ENCODE data around the gene PPP1R14C. TPM values are rescaled to one million over a fixed set of nuclear protein-coding genes. Genes with fewer than 3 reads are reported as not detected.
"Not testable (repeated sequence)": the region's sequence is repeated elsewhere in the genome, so short reads cannot be mapped to it uniquely, and the experiment has no call there.

Gene PPP1R14C
- total RNA-seq, 2 experiments from 2014 or later = not detected

DNA sequence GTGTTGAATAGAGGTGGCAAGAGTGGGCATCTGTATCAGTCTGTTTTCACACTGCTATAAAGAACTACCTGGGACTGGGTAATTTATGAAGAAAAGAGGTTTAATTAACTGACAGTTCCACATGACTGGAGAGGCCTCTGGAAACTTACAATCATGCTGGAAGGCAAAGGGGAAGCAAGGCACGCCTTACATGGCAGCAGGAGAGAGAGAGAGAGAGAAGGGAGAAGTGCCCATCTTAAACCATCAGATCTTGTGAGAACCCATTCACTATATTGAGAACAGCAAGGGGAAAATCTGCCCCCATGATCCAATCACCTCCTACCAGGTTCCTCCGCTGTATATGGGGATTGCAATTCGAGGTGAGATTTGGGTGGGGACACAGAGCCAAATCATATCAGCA is 18.6 kb upstream of the PPP1R14C start:
- no peak overlapping the region for H3K27ac Mint-ChIP-seq
- no peaks in the 10 kb centered on the region for H3K36me3 Mint-ChIP-seq
- no peak overlapping the region for H3K4me3 Mint-ChIP-seq
- no peaks in the 10 kb centered on the region for H3K9me3 Mint-ChIP-seq
- ATAC-seq (ENCODE audit: low read depth) = no peak
- POLR2A ChIA-PET = no interaction called here
- H3K27me3 Mint-ChIP-seq = peaks cover 38% of the 10 kb centered on the region
- peaks cover 15% of the 10 kb centered on the region for H3K4me1 Mint-ChIP-seq
- DNase-seq = no peak

DNA sequence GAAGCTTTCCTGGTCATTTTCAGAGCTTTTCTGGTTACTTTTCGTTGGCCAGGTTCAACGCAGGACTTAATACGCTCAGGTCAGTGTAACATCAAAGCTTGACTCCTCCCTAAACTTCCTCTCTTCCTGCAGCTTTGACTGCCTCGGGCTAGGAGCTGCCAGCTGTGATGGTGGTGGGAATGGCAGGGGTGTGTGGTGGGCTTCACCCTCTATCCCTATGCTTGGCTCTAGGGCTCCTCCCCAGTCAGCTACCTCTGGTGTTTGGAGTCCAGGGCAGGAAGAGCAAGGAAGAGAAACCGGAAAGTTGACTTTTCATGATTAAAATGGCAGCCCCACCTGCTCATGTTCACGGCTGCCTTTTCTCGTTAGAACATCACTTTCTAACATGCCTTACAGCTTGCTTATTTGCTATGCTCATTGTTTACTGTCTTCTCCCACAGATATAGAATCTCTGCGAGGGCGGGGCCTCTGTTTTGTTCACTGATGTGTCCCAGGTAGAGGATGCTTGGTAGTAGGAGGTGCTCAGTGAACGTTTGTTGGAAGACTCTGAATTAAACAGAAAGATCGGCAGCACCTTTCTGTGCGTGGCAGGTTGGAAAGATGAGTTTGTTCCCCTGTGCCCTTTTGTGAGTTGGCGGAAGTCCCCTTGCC is 16.1 kb upstream of the PPP1R14C start:
- peaks cover 9% of the 10 kb centered on the region for H3K4me1 Mint-ChIP-seq
- DNase-seq (no peak), ATAC-seq (ENCODE audit: low read depth) (no peak)
- peaks cover 24% of the 10 kb centered on the region for H3K27me3 Mint-ChIP-seq
- H3K36me3 Mint-ChIP-seq = no peaks in the 10 kb centered on the region
- no peaks in the 10 kb centered on the region for H3K9me3 Mint-ChIP-seq
- no peak overlapping the region for H3K4me3 Mint-ChIP-seq
- POLR2A ChIA-PET = no interaction called here
- H3K27ac Mint-ChIP-seq = no peak overlapping the region

DNA sequence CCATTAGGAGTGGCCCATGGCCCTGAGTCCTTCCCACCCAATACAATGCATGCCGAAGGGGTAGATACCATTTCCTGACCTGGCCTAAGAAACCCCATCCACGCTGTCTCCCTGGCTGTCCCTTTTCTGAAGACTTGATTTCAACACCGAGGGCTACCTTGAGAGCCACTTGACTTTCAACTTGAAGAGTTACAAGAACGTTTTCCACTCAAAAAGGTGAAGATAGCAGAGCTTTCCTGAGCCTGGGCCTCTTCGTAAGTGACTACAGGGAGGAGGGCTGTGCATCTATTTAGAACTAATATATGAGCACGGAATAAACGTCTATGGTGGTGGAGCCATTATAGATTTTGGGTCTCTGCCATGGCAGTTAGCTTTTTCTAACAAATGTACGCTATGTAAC is 14.4 kb upstream of the PPP1R14C start:
- Mint-ChIP-seq H3K4me1 (peaks cover 8% of the 10 kb centered on the region), H3K27ac (no peak overlapping the region), H3K9me3 (no peaks in the 10 kb centered on the region), H3K36me3 (no peaks in the 10 kb centered on the region), H3K4me3 (no peak overlapping the region), H3K27me3 (peaks cover 13% of the 10 kb centered on the region)
- no peak for ATAC-seq (ENCODE audit: low read depth)
- POLR2A ChIA-PET = no interaction called here
- DNase-seq = no peak

DNA sequence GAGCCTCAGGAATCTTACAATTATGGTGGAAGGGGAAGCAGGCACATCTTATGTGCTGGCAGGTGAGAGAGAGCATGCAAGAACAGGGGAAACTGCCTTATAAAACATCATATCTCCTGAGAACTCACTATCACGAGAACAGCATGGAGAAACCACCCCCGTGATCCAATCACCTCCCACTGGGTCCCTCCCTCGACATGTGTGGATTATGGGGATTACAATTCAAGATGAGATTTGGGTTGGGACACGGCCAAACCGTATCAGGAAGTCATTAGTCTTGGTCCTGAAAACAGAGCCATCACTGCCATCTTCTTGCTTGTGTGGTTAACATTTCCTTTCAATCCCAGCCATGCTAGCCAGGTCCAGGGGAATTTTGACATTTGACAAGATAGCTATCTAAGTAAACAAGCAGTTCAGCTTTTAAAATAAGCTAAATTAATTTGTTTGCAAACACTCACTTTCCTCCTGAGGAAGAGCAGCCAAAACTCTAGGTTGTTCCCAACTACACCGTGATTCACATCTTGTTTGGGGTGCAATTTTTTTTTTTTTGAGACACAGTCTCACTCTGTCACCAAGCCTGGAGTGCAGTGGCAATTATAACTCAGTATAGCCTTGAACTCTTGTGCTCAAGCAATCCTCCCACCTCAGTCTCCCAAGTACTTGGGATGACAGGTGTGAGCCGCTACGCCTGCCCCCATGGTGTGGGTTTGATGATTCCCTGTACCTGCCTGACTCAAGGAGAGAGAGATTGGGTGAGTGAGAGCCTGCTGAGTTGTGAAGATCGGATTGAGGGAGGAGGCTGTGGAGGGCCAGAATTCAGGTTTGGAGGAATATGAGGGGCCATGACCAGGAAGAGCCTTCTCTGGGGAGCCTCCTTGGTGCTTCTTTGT is 13.0 kb upstream of the PPP1R14C start:
- Mint-ChIP-seq H3K4me3 (no peak overlapping the region), H3K4me1 (no peaks in the 10 kb centered on the region), H3K27ac (no peak overlapping the region), H3K9me3 (no peaks in the 10 kb centered on the region), H3K27me3 (peaks cover 4% of the 10 kb centered on the region), H3K36me3 (no peaks in the 10 kb centered on the region)
- no peak for ATAC-seq (ENCODE audit: low read depth)
- DNase-seq = no peak
- POLR2A ChIA-PET = no interaction called here

DNA sequence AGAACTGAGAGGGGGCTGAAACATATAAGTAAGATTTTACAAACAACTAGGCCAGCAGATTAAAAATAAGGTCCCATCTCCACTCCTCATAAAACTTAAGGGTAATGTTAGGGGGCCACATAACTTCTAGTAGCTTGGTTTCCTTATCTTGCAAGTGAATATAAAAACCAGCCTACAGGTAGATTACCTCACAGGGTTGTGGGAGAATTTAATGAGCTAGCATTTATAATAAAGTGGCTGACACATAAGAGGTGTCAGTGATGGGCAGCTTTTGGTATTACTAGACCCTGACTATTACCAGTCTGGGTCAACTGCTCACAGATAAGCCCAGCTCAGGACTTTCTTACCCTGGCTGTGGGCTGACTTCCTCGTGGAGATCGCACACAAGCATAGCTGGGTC is 9.2 kb upstream of the PPP1R14C start:
- no peaks in the 10 kb centered on the region for H3K4me1 Mint-ChIP-seq
- POLR2A ChIA-PET = no interaction called here
- no peaks in the 10 kb centered on the region for H3K36me3 Mint-ChIP-seq
- no peak for DNase-seq
- peaks cover 2% of the 10 kb centered on the region for H3K9me3 Mint-ChIP-seq
- no peak overlapping the region for H3K4me3 Mint-ChIP-seq
- H3K27me3 Mint-ChIP-seq = peaks cover 20% of the 10 kb centered on the region
- no peak for ATAC-seq (ENCODE audit: low read depth)
- H3K27ac Mint-ChIP-seq = no peak overlapping the region

DNA sequence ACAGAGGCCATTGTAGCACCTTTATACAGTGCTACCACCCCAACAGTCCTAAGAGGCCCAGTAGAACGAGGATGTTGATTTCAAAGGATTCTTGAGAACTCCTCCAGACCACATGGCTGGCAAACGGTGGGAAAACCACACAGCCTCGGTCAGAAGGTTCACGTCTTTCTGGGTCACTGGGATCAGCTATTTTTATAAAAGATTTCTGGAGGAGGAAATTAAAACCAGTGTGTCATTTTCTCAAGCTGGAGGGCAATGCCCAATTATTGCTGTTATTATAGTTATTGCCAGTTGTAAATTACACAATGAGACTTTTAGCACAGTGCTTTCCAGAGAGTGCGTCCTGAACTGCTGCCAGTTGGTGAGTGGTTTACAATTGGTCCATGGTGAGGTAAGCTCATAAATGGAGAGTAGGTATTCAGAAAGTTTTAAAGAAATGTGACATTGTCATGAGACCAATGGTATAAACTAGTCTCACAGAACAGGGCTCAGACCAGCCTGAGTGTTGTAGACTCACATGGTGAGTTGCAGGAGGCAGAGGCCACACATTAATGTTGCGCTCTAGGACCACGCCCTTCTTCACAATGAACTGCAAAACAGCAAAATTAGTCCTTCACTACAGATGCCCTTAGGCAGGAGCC is 8.4 kb upstream of the PPP1R14C start:
- DNase-seq (no peak), ATAC-seq (ENCODE audit: low read depth) (no peak)
- H3K4me3 Mint-ChIP-seq = no peak overlapping the region
- no peaks in the 10 kb centered on the region for H3K36me3 Mint-ChIP-seq
- H3K9me3 Mint-ChIP-seq = peaks cover 2% of the 10 kb centered on the region
- no peaks in the 10 kb centered on the region for H3K4me1 Mint-ChIP-seq
- POLR2A ChIA-PET = no interaction called here
- H3K27me3 Mint-ChIP-seq = peaks cover 22% of the 10 kb centered on the region
- H3K27ac Mint-ChIP-seq = no peak overlapping the region

DNA sequence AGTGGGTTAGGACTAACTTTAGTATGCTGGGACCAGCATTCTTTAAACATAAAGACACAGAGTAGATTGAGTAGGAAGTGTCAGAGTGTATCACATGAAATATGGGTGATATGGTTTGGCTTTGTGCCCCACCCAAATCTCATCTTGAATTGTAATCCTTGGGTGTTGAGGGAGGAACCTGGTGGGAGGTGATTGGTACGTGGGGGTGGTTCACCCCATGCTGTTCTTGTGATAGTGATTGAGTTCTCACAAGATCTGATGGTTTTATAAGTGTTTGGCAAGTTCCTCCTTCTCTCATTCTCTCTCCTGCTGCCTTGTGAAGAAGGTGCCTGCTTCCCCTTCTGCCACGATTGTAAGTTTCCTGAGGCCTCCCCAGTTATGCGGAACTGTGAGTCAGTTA is 5.1 kb upstream of the PPP1R14C start:
- DNase-seq; ATAC-seq (ENCODE audit: low read depth); H3K27ac Mint-ChIP-seq; H3K9me3 Mint-ChIP-seq; H3K36me3 Mint-ChIP-seq; H3K4me3 Mint-ChIP-seq; H3K4me1 Mint-ChIP-seq; POLR2A ChIA-PET: not testable (repeated sequence)
- peaks cover 46% of the 10 kb centered on the region for H3K27me3 Mint-ChIP-seq

DNA sequence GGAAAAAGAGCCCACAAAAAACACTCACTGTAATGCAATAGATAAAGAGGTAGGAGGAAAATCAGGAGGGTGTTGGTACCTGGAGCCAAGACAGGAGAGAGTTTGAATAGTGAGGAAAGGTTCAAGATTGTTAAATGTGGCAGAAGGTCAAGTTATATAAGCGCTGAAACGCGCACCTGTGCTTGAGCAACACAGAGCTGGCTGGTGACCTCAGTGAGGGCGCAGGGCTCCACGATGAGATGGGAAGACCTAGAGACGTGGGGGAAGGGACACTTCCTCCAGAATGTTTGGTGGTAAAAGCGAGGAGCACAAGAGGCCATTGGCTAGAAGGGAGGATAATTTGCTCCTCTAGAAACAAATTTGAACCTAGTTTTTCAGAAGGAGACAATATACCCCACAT is 4.2 kb upstream of the PPP1R14C start:
- Mint-ChIP-seq H3K27ac (no peak overlapping the region), H3K9me3 (peaks cover 2% of the 10 kb centered on the region), H3K4me1 (peaks cover 5% of the 10 kb centered on the region), H3K36me3 (no peaks in the 10 kb centered on the region), H3K27me3 (peaks cover 47% of the 10 kb centered on the region), H3K4me3 (no peak overlapping the region)
- DNase-seq (no peak), ATAC-seq (ENCODE audit: low read depth) (no peak)
- POLR2A ChIA-PET = no interaction called here

DNA sequence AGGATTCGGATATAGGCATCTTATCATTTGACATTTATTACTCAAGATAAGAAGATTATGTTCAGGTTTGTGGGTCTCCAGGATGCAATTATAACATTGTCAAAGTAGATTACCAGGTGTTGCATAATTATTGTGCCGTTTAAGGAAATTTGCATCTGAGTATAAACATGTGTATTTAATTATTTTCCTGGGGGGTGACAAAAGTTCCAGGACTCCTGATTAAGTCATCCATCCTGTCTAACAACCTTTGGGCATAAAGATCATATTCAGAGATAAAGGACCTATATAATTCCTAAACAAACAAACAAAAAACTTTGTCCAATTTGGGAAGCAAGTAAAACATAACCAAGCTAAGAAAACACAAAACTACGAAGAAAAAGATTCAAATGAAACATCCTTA is 3.3 kb upstream of the PPP1R14C start:
- H3K36me3 Mint-ChIP-seq = no peaks in the 10 kb centered on the region
- DNase-seq = no peak
- H3K4me1 Mint-ChIP-seq = peaks cover 5% of the 10 kb centered on the region
- peaks cover 2% of the 10 kb centered on the region for H3K9me3 Mint-ChIP-seq
- H3K27me3 Mint-ChIP-seq = peaks cover 56% of the 10 kb centered on the region
- no peak overlapping the region for H3K27ac Mint-ChIP-seq
- ATAC-seq (ENCODE audit: low read depth) = no peak
- POLR2A ChIA-PET = no interaction called here
- H3K4me3 Mint-ChIP-seq = no peak overlapping the region

DNA sequence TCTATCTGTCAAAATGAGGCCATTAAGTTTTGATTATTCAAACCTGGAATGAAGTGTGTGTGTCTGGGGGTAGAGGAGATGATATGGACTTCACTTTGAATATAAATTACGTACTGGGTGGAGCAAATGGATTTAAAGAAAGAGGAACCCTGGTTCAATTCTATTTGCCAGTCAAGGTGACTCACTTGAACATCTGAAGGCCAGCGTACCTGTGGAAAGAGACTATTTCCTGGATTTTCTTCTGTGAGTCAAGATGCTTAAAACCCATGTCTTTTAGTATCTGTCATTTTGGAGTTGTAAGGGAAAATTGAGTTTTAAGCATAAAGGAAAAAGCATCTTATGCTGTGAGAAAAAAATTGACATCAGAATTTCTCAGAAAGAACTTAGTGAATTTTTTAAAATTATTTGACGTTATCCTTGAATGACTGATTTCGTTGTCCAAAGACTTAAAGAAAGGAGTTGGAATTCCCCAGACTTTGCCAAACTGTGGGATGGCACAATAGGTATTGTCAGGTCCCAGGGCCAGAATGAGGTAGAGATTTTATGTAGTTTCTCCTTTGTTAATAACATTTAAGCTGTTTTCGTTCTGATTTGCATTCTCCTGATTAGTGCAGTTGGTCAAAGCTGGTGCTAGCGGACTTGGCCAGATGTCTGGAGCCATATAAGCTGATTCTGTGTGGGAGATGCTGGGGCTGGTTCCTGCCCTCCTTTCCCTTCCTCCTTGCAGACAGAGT is 2.4 kb upstream of the PPP1R14C start:
- H3K27me3 Mint-ChIP-seq = peaks cover 62% of the 10 kb centered on the region
- H3K27ac Mint-ChIP-seq = no peak overlapping the region
- H3K9me3 Mint-ChIP-seq = peaks cover 2% of the 10 kb centered on the region
- ATAC-seq (ENCODE audit: low read depth) = no peak
- POLR2A ChIA-PET = no interaction called here
- no peaks in the 10 kb centered on the region for H3K36me3 Mint-ChIP-seq
- H3K4me3 Mint-ChIP-seq = no peak overlapping the region
- peaks cover 5% of the 10 kb centered on the region for H3K4me1 Mint-ChIP-seq
- DNase-seq = no peak

DNA sequence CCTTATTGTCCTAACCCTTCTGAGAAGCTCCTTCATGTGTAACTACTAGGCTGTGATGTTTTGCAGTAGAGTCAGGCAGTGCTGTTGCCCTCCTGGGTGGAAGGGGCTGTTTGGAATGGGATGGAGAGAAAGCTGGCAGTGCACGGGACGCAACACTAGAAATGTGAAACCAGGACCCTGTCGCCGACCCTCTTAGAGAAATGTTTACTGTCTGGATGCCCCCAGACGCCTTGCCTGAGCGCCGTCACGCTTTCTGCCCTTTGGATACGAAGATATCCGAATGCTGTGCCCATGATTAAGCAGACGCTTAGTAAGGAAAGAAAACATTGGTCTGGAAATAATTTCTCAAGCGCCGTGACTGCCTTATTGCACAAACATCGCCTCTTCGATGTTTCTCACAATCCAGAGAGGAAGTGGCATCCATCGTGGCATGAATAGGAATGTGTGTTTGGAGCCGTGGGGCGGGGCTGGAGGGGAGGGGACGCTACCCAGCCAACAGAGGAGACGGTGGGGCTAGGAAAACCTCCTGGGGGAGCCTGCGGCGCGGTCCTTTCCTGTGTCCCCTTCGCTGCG is 661 bp upstream of the PPP1R14C start:
- DNase-seq (no peak), ATAC-seq (ENCODE audit: low read depth) (no peak)
- POLR2A ChIA-PET = no interaction called here
- Mint-ChIP-seq H3K4me1 (peaks cover 5% of the 10 kb centered on the region), H3K27me3 (peaks cover 66% of the 10 kb centered on the region), H3K36me3 (no peaks in the 10 kb centered on the region), H3K4me3 (peak overlapping the region; percentile 51), H3K27ac (no peak overlapping the region), H3K9me3 (no peaks in the 10 kb centered on the region)

DNA sequence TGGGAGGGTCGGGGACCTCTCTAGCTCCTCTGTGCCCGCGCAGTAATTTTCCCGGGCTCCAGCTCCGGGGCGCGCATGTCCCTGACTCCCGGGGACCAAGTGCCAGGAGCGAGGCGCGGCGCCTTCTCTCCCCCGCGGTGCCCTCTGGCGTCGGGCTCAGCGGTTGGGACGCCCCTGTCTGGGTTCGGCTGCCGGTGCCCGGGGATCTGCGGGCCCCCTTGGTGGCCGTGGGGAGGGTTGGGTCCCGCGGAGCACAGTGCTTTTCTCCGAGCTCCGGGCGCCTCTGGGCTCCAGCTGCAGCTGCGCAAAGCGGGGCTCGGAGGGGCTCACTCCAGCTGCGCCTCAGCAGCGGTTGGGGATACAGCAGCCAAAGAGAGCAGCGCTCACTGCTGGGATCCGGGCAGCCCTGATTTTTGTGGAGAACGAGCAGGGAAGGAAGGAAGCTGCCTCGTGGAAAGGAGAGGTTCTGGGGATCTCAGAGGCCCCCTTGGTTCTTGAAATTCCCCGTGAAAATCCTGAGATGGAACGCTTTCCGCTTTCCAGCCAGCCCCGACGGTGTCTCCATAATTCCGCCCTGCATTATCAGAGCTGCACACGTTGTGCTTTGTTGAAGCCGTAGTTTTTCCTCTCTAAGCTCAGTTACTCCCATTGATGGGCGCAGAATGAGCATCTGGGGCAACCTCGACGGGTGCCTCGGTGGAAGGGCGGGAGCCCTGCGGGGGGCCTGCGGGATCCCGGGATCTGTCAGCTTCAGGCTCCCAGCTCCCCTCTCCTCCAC is 861 bp downstream of the PPP1R14C start:
- H3K27ac Mint-ChIP-seq = no peak overlapping the region

More for the DNA sequence above, 861 bp downstream of the PPP1R14C start:
- Mint-ChIP-seq H3K4me3 (peak overlapping the region; percentile 16), H3K36me3 (no peaks in the 10 kb centered on the region), H3K9me3 (no peaks in the 10 kb centered on the region), H3K4me1 (peaks cover 5% of the 10 kb centered on the region), H3K27me3 (peaks cover 75% of the 10 kb centered on the region)
- DNase-seq (no peak), ATAC-seq (ENCODE audit: low read depth) (no peak)
- POLR2A ChIA-PET = no interaction called here
